HG03045 (cell line): ENCODE results near the gene TRMO.

Source experiments
- ATAC-seq: cut with Tn5 transposase; IDR thresholded peaks from one replicate; pipeline ENCODE4 v1.9.1; 2021; ENCODE audit warnings: mild to moderate bottlenecking, moderate library complexity; ENCODE audit not compliant: unreplicated experiment

TRMO gene

DNA sequence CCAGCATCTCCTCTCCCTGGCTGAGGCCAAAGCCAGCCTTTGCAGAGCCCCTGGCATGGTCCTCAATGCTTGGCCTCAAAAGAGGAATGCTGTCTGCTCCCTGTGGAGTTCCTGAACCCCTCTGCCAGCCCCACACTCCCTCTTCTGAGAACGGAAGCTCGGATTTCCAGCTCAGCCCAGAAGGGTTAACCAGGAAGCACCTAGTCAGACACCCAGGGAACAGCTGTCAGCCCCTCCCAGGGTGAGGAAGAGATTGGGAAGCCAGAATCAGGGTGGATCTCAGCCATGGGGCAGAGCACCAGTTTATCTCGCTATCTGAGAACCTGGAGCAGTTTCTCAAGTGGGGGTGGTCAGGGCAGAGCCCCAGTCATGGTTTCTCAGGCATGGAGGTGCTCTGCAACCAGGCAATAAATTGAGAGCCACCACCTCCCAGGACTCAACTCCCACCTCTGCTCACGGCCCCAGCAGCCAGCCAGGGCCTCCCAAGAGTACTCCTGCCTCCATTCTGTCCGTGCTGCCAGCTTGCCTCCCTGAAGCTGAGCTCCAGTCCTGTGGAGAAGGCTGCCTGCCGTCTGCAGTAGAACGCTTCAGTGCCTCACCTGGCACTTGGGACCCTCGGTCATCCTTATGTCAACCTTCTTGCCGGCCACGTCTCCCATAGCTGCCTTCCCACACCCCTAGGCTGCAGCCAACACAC lies 61.7 kb downstream of the TRMO start:
- no peak for ATAC-seq

- no peak for ATAC-seq
Measured at GRCh38 chr9:97859346-97859745, 63.0 kb downstream of the TRMO start.

GRCh38 chr9:97858826-97859225 lies 63.5 kb downstream of the TRMO start:
- ATAC-seq = no peak

GRCh38 chr9:97858393-97858713 lies 63.9 kb downstream of the TRMO start:
- ATAC-seq = no peak

DNA sequence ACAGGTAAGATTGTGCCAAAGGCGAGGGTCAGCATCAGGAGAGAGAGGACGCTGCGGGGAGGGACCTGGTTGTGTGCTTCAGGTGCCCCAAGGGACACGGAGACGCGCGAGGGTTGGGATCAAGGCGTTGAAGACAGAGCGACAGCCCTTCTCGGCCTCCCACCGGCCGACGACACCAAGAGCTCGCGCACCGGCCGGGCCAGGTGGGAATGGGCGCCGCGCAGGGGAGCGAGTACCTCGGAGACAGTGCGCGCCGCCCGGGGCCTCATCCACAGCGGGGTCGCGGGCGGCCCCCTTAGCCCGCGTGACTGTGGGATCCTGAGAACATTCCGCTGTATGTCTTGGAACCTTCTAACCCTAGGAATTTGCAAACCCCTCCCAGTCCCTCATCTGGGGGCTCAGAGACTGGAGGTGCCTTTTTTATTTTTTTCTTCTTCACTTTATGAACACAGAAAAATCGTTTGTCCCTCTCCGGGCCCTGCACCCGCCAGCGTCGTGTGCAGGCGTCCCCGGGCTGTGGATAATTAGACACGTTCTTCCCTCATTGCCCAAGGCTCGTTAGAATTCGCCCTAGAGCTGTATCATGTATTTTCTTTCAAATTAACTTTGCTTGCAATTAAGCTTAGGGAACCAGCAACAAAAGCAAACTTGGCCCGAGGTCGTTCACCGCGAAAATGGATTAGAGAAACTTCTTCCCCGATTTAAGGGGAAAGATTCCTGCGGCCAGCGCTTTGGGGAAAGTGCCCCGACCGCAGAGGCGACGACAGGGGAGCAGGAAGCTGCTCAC lies 64.5 kb downstream of the TRMO start:
- no peak for ATAC-seq

DNA sequence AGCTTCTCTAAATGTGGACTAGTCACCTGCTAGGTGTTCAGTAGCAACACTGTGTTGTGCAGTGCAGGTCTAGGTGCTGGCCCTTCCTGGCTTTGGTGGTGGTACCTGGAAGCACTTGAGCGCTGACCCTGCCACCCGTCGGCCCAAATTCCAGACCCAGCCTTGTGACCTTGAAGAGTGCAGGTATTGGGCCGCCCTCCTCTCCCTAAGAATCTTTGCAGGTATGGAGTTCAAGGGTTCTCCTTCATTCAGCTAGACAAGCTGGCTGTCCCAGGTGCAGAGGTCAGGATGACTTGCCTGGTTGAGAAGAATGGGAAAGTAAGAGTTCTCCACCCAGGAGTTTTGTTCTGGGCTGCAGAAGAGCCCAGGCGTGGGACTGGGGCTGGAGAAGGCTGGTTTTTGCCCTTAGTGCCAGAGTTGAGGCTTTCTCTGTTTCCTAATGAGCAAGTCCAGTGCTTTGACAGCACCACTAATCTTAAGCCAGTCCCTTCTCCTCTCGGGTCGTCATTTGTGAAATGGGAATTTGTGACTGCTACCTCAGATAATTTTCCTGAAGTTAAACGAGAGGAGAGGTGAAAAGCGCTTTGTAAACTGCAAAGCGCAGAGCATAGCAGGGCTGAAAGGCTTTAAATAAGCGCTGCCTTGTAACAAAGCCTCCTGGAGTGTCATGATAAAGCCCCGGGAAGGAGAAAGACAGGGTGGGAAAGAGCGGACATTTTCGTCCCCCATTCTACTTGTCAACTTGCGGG lies 65.3 kb downstream of the TRMO start:
- no peak for ATAC-seq

DNA sequence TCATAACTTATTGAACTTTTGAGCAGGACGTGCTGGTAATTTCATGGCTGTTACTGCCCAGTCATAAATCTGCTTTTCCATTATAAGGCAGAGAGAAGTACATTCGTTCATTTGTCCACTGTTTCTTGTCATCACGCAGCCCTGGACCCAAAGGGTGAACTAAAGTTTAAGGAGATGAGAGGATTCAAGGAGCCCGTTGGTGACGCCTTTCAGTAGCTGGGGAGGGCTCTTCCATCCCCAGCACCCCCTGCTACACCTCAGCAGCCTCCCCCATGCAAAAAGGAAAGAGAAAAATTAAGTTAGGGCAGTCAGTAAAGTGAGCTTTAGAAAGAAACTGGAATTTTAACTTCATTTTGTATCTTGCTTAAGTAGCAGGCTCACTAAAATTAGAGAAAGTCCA lies 66.4 kb downstream of the TRMO start:
- ATAC-seq = no peak

DNA sequence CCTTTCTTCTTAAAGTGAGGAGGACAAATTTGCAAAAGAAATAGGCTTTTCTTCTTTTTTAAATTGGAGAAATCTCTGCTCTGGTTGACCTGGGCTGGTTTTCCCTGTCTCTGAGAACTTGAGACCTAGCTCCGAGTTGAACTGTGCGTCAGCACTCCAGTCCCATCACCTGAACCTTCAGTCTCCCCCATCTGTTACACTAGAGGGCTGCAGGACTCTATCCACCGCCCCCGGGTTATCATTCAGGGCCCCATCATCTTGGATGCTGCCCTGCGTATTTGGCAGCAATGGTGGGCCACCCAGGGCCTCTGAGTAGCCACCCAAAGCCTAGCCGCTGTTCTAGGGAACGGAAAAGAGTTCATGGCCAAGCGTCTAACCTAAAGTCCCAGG lies 66.8 kb downstream of the TRMO start:
- ATAC-seq = no peak

DNA sequence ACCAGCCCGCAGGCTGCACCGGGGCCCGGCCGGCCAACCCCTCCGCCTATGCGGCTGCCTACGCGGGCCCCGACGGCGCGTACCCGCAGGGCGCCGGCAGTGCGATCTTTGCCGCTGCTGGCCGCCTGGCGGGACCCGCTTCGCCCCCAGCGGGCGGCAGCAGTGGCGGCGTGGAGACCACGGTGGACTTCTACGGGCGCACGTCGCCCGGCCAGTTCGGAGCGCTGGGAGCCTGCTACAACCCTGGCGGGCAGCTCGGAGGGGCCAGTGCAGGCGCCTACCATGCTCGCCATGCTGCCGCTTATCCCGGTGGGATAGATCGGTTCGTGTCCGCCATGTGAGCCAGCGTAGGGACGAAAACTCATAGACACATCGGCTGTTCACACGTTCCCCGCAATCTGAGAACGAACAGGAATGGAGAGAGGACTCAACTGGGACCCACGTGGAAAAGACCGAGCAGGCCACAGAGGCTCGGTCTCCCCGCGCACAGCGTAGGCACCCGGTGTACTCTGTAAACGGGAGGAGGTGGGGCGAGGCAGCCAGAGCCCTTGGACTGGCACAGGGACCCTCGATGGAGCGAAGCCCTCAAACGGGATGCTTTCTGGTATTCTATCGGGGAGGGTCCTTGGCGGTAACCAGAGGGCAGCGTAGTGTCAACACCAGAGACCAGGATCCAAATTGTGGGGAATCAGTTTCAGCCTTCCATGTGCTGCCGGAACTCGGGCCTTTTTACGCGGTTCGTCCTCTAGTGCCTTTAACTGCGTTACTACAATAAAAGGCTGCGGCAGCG lies 67.4 kb downstream of the TRMO start:
- ATAC-seq = no peak
